Stomach (tissue), 4 donors: ENCODE data around the gene ITPRIP.

Source experiments
- CTCF ChIP-seq, 7 experiments: fragments of 450-650 bp in 4 of 7; fragments of 200-600 bp in 3 of 7; sonication (generic) in 3 of 7; IDR thresholded peaks; one replicate each; pipeline ENCODE4 v1.5.1; 2016 to 2019; ENCODE audit warnings: antibody characterized with exemption in 7 of 7, control low read depth in 2 of 7, mild to moderate bottlenecking in 1 of 7
- EP300 ChIP-seq: sonication (generic); formaldehyde crosslinking; IDR thresholded peaks from one replicate; pipeline ENCODE4 v1.6.1; 2017; ENCODE audit warnings: antibody characterized with exemption

GRCh38 chr10:104267721-104268404 lies 70.4 kb downstream of the ITPRIP start:
- TF ChIP-seq CTCF (IDR thresholded peaks at IDR 0.05) (no peak), EP300 (no peak)
